ENCODE measurements around the gene ST3GAL2.
"Not testable (repeated sequence)": the region's sequence is repeated elsewhere in the genome, so short reads cannot be mapped to it uniquely, and the experiment has no call there.

The ST3GAL2 gene

DNA sequence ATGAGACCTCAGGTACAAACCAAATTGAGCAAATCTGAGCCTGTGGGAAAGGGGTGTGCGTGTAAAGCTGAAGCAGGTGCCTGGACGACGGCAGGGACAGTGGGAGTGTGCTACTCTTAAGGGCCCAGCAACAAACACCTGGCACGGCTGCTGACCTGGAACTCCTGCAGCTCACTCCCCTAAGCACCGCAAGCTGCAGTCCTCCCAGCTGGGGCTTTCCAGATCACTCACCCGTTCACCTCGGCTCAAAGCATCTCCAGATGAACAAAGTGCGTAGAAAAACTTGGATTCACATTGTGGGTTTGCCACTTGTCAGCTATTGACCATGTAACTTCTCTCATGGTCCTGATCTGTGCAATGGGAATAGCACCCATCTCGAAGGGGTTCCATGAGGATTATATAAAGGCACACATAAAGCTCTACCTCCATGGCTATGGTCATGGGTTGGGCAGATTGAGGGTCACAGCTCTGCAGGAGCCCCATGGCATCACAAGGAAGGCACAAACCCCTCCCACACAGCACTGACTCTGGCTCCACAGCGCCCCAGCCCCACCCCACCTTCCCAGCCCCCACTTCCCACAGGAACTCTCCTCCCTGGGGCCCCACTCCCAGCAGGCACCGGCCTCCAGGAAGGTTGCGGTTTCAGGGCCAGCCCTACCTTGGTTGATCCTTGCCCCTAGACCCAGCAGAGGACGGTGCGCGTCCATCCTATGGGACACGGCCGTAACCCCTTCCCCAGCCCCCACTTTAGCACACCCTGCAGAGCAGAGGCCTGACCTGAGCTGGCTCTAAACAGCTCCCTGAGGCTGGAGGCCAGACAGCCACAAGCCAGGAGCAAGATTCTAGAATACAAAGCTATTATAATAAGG, 21.9 kb downstream of the ST3GAL2 start:
- DNase-seq: no peak

DNA sequence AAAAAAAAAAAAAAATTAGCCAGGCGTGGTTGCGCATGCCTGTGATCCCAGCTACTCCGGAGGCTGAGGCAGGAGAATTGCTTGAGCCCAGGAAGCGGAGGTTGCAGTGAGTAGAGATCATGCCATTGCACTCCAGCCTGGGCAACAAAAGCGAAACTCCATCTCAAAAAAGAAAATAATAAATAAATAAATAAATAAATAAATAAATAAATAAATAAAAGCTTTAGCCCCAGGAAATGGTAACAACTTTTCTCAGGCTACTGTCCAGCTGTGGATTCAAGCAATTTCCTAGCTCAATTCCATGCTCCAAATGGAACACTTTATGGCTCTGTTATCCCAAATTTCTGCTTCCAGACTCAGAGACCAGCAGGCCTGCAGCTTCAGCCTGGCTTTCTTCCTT, 25.3 kb downstream of the ST3GAL2 start:
- DNase-seq: not testable (repeated sequence)

DNA sequence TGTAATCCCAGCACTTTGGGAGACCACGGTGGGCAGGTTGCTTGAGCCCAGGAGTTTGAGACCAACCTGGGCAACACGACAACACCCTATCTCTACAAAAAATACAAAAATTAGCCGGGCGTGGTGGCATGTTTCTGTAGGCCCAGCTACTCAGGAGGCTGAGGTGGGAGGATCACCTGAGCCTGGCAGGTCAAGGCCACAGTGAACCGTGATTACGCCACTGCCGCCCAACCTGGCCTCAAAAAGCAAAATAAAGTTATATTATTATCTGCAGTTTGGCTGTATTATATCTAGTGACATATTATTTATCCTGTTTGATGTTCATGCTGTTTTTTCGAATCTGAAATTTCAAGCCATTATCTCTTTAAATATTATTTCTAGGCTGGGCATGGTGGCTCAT, 26.5 kb downstream of the ST3GAL2 start:
- no peak for DNase-seq

DNA sequence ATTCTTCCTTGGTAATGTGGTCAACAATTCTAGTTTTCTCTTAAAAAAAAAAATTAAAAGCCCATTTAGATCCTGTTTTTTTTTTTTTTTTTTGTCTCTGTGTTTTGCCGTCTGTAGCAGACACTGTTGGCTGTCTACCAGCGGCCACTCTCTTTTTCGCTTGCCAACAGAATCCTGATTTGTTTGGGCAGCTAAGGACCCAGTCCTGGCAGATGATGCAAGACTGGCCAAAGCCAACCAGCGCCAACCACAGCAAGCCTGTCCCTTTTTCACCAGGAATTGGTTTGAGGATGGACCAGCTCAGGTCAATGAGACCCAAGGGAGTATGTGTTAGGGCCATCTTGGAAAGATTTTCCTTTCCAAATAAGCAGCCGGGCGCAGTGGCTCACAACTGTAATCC, 28.2 kb downstream of the ST3GAL2 start:
- no peak for DNase-seq

DNA sequence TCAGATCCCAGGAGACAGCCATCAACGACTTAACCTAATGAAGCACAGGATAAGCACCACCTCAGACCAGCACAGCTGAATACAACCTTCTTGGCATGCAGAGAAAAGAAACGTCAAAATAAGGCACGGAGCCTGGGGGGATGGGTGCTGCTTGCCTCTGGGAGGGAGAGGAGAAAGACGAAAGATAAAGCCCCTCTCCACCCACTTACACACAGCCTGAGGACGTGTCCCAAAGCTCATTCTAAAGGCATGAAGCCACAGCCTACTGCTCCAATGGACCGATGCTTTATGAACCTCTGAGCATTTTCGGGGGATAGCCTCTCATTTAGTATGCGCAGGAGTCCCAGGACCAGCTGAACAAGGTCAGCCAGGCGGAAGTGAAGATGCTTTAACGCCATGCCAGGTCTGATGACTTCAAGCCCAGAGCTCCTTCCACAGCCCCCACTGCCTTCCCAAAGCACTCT, 31.1 kb downstream of the ST3GAL2 start:
- DNase-seq: no peak

DNA sequence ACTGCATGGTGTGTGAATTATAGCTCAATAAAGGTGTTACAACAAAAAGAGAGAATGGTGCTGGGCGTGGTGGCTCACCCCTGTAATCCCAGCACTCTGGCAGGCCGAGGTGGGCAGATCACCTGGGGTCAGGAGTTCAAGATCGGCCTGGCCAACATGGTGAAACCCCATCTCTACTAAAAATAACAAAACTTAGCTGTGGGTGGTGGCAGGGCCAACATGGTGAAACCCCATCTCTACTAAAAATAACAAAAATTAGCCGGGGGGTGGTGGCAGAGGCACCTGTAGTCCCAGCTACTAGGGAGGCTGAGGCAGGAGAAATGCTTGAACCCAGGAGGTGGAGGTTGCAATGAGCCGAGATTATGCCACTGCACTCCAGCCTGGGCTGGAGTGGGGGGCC, 32.8 kb downstream of the ST3GAL2 start:
- not testable (repeated sequence) for DNase-seq

DNA sequence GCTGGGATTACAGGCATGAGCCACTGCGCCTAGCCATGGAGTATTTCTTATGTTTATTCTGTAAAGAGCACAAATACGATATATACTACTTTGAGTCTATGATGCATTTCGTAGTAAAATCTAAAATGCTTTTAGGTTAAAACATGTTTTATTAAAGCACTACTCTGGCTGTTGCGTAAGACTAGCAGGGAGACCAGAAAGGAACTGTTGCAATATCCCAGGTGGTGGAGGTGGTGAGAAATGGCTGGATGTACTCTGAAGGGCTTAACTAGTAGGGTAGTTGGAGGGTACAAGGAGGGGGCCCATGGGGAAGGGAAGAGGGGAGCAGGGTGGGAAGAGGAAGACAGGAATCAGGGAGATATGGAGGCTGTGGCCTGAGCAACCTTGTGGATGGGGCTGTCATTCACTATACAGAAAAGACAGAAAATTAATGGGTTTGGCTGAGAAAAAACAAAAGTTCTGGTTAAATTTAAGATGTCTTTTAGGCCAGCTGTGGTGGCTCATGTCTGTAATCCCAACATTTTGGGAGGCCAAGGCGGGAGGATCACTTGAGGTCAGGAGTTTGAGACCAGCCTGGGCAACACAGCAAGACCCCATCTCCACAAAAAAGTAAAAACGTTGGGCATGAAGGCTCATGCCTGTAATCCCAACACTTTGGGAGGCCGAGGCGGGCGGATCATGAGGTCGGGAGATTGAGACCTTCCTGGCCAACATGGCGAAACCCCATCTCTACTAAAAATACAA, 35.8 kb downstream of the ST3GAL2 start:
- DNase-seq: no peak

DNA sequence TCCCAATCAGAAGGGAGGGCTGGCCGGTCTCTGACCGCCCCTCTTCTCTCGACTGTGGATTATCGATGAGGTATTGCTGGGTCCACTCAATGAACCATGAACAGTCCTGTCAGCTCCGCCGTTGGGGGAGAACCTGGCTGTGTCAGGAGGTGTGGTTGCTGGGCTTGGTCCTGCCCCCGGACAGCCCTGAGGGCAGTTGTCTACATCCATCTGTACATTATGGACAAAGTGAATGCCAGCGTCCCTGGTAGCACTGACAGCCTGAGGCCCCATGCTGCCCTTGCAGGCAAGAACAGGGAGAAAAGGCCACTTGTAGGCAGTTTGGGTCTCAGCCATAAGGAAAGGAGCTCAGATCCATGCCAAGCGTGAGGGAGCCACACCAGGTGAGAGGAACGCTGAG, 38.9 kb downstream of the ST3GAL2 start:
- no peak for DNase-seq

DNA sequence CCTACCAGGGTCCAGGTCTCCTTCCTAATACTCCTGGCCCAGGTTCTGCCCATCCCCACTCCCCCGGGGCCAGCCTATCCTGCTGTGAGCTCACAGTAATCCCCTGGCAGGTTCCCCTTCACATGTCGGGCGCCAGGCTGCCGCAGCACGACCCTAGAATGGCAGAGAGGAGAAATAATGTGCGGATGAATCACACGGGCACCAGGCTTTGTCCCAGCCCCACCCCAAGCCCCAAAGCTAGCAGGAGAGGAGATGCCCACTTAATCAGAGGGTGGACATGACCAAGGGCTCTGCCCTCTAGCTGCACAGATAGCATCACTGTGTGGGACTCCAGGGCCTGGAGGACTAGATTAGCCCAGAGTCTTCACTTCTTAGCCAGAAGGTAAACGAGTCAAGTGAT, 39.5 kb downstream of the ST3GAL2 start:
- no peak for DNase-seq

DNA sequence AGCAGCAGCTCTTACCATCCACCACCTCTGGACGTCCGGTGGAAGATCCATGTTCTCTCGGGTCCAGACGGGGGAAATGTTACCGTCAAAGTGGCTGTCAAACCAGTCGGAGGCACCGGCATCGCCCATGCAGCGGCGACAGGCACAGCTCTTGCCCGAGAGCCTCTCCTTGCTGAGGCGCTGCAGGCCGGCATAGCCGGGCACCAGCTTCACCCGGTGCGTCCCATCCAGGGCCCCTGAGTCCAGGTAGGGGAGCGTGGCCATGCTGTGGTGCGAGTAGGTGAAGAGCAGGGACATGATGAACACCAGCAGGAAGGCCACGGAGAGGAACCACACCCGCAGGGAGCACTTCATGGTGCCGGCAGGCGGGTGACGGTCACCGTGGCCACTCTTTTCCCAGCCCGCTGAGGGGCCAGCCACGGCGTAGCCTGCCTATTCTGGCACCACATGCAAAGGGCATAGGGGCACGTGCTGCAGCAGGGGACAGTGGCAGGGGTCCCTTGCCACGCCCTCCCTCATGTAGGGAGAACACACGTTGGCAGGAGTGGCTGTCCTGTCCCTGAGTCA, 40.6 kb downstream of the ST3GAL2 start:
- DNase-seq: no peak

DNA sequence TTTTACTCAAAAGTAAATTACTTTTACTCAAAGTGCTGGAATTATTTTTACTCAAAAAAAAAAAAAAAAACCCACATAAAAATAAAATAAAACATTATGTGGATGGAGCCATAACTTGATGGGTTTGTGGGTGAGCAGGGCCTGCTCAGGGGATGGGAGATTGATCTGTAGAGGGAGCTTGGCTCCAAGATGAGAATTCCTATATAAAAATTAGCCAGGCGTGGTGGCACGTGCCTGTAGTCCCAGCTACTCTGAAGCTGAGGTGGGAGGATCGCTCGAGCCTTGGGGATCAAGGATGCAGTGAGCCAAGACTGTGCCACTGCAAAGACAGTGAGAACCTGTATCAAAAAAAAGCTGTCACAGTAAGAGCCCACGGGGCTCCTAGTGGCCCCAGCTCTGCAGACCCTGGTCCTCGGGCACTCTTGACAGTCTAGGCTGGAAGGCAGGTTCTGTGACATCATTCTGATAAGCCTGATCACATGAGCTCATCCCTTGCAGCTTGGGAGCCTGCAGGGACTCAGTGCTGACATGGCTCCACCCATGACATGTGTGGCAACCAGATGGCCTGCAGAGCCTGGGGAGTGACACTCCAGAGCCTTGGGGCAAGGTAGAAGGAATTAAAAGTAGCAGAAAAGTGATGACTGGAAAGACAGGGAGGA, 42.5 kb downstream of the ST3GAL2 start:
- no peak for DNase-seq

DNA sequence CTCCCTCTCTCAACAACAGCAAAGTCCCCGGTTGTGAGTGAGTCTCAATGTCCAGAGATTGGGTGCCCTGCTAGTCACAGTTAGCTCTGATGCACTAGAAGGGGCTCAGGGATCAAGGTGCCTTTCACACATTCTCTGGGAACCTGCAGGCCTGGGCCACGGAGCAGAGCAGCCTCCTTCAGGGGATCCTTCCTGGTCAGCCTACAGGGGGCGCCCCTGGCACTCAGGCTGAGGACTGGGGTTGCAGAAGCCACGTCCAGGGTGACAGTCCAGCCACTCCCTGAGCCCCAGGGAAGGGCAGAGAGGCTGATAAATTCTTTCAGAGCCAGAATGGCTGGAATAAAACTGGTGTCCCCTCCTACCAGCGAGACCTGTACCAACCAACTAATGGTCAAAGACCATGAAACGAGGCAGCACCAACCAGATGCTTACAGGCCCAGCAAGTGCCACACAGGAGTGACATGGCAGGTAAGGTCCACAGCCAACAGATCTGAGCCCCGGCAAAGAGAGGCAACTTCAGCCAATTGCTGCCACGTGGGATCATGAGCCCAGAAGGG, 43.5 kb downstream of the ST3GAL2 start:
- peak; percentile 33 for DNase-seq

DNA sequence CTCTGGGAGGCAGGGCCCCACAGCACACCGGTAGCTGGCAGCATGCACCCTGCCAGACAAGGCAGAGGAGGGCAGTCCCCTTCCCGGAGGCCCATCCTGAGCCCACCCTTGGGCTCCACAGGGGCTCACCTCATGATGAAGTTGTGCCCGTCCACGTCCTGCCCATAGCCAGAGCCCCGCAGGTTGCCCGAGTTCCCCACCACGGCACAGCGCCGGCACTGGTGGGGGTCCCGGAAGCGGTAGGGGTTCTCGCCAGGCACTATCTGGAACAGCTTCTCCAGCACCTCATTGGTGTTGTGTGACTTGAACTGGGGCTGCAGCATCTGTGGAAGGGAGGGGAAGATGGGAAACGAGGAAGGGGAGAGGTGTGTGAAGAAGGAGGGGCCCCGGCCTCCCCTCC, 44.0 kb downstream of the ST3GAL2 start:
- DNase-seq: no peak

DNA sequence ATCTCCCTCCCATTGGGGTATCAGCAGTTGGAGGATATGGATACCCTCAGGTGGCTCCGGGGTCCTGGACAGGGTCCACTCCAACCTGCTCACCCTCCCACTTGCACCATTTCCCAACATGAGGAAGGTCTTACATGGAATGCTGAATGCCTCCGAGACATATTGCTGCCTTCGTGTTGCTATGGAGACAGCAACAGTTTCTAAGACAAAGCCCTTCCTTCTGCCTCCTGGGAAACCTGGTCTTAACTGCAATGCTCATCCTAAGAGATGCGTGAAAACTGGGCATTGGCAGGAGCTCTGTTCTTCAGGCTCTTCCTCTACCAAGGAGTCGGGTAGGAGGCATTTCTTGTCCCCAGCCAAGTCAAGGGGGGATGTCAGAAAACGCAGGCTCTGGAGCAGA, 45.2 kb downstream of the ST3GAL2 start:
- DNase-seq: no peak

DNA sequence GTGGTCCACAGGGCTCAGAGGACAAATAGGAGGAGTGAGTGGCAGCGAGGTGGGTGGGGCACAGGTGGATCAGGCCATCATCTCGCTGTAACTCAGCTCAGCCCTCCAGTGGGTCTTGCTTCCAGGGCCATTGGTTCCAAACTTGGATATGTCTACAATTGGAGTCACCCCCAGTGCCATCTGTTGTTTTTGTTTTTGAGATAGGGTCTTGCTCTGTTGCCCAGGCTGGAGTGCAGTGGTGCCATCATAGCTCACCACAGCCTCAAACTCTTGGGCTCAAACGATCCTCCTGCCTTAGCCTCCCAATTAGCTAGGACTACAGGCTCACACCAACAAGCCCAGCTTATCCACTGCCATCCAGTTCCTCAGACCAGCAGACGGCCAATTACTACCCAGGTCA, 46.3 kb downstream of the ST3GAL2 start:
- DNase-seq: no peak

DNA sequence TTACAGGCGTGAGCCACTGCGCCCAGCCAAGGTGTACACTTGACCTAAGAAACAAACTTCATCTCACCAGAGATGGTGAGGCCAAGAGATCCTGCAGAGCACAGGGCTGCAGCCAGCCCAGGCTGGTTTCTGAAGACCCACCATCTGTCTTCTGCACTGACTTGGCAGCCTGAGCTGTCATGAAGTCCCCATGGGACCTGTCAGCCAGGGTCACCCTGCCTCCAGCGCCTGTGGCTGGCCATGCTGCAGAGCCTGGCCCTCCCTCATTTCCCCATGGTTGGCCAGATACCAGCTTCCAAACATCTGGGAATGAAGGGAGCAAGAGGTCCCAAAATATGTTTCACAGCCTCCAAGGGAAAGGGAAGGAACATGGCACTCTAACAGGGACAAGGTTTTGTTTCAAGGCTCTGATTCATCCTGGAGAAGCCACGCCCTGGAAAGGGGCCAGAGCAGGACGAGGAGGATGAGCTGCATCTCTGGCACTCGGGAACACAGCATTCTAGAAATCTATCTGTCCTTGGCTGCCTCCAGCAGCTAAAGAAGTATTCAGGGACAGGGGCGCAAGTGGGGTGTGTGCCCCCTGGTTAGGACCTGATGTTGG, 46.9 kb downstream of the ST3GAL2 start:
- no peak for DNase-seq

DNA sequence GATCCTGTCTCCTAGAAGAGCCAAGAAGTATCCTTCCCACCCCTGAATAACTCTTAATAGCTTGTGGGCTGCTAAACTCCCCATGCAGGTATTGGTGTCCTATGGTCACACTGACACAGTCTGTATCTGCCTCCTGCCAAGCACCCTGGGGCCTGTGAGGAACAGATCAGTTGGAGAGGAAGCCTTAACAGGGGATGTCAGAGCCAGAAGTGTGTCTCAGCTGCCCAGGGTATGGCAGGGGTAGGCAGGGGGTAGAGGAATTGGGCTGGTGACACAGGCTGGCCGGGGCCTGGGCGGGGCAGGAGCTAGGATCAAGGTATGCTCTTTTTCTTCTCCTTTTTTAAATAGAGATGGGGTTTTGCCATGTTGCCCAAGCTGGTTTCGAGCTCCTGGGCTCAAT, 47.5 kb downstream of the ST3GAL2 start:
- DNase-seq: no peak

DNA sequence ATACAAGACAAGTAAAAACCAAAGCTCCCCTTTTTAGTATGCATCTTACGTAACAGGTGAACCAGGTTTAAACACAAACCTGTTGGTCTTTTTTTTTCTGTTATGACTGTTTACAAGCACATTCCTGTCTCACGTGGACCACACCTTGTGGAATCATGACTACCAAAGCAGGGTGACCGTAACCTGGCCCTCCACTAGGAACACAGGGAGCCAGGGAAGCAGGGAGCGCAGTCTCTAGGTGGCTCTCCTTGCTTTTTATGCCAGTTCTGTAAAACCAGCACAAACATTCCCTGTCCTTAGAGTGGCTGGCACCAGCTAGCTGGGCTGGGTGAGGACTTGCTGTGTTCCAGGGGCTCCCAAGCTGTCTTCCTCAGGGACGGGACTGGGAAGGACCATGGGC, 48.1 kb downstream of the ST3GAL2 start:
- DNase-seq: no peak

DNA sequence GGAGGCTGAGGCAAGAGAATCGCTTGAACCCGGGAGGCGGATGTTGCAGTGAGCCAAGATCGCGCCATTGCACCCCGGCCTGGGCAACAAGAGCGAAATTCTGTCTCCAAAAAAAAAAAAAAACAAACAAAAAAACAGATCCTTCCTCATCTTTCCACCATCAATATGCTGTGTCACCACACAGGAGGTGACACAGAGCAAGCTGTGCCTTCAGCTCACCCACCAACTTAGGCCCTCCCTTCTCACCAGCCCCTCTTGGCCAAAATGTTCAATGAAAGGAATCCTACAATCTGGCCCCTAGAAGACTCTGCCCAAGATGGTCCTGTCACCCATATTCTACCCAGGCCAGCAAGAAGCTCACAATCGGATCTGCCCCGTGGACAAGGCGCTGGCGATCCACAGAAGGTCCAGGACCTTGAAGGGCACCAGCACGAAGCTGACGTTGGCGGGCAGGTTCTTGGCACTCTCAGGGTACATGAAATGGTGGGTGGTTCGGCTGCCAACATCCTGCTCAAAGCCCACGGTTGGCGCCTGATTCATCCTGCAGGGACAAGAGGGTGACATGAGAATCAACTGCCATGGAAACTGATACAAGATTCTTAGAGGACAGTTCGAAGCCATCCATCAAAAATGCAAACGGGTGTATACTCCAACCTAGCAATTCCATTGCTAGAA, 50.8 kb downstream of the ST3GAL2 start:
- DNase-seq: no peak

DNA sequence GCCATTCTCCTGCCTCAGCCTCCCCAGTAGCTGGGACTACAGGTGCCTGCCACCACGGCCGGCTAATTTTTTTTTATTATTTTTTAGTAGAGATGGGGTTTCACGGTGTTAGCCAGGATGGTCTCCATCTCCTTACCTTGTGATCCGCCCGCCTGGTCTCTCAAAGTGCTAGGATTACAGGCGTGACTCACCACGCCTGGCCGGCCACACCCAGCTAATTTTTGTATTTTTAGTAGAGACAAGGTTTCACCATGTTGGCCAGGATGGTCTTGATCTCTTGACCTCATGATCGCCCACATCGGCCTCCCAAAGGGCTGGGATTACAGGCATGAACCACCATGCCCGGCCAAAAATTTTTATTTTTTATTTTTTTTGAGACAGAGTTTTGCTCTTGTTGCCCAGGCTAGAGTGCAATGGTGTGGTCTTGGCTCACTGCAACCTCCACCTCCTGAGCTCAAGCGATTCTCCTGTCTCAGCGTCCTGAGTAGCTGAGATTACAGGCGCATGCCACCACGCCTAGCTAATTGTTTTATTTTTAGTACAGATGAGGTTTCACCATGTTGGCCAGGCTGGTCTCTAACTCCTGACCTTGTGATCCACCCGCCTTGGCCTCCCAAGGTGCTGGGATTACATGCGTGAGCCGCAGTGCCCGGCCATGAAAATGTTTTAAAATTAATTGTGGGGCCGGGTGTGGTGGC, 52.5 kb downstream of the ST3GAL2 start:
- DNase-seq: not testable (repeated sequence)

DNA sequence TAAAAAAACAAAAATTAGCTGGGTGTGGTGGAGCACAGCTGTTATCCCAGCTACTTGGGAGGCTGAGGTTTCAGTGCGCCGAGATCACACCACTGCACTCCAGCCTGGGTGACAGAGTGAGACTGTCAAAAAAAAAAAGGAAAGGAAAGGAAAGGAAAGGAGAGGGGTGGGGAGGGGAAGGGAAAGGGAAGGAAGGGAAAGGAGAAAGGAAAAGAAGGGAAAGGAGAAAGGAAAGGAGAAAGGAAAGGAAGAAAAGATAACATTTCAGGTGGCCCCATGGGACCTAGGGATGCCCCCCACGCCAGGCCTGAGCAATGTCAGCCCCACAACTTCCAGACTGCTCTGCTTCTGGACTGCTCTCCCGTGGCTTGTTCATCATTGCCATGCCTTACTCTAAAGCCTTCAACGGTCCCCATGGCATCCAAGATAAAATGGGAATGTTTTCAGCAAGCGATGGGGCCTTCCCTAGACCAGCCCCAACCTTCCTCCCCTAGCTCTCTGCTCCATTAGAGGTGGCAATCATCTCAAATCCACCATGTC, 55.4 kb downstream of the ST3GAL2 start:
- no peak for DNase-seq
